Measurements from ENCODE around the gene POLR3G.

- TF ChIP-seq POLR2A (IDR thresholded peaks at IDR 0.05) (no peak), CTCF (IDR thresholded peaks at IDR 0.05) (no peak)
Measured at GRCh38 chr5:90547072-90547536, 72.4 kb downstream of the POLR3G start.
